Hematopoietic multipotent progenitor cell treated with erythropoietin and hydrocortisone succinate and interleukin-3 and kit ligand, for 15 days (in vitro differentiated cells): ENCODE results near the gene IFNL2.

Experiments
- DNase-seq: peaks from one replicate; pipeline ENCODE4 v3.0.0-alpha.2; 2015; ENCODE audit warnings: low spot score

IFNL2 gene

GRCh38 chr19:39318071-39318470, 49.9 kb downstream of the IFNL2 start:
- DNase-seq = no peak

- DNase-seq = no peak
Observed at GRCh38 chr19:39318690-39319089, 50.5 kb downstream of the IFNL2 start.

GRCh38 chr19:39319098-39319891, 51.1 kb downstream of the IFNL2 start:
- DNase-seq = no peak
